ENCODE results near the gene NBPF1.
"Not testable (repeated sequence)": the region's sequence is repeated elsewhere in the genome, so short reads cannot be mapped to it uniquely, and the experiment has no call there.

- not testable (repeated sequence) for TF ChIP-seq CTCF (conservative IDR thresholded peaks at IDR 0.05; ENCODE audit: low read length); EZH2phosphoT487 (IDR thresholded peaks at IDR 0.05; ENCODE audit: borderline replicate concordance, low read depth, low read length)
These were observed 10.9 kb downstream of the NBPF1 start for GRCh38 chr1:16602336-16603011.

Data from OCI-LY7 (cell line).